CD4-positive, alpha-beta T cell treated with Interleukin-4 for 4 hours (primary cell): Measurements from ENCODE around the gene PRSS27.

Source experiments
- DNase-seq: peaks from one replicate; pipeline ENCODE4 v3.0.0-alpha.2; 2020

PRSS27 gene

DNA sequence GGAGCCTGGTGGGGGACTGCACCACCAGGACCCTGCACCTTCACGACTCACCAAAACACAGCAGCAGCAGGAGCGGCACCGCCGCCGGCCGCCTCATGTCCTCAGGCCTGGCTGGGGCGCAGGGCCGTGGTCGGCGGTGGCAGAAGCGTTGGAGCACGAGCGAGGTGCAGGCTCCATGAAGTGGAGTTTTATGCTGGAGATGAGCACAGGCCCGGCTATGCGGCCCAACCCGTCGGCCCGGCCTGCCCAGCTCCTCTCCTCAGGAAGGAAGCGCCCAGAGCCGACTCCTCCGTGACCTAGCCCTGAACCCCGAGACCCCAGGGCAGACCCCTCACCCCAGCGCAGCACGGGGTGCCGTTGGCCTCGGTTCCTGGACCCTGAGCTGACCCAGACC is at the start of gene PRSS27:
Gene PRSS27, minus strand, starts transcription at position 161 of the 394 bp plus-strand sequence. Its CDS starts 64 bp downstream, at position 97.
- DNase-seq: no peak

DNA sequence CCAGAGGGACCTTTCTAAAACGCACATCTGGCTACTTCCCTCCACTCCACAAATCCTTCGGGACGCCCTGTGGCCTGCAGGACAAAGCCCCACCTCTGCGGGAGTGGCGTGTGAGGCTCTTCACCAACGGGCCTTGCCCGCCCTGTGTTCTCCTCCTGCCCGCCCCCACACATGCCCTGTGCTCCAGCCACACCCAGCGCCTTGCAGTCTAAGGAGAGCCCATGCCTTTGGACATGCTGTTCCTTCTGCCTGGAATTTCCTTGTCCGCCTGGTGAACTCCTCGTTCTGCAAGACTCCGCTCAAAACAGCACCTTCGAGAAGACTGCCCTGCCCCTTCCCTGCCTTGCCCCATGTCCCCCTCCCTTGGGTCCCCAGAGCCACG is 49.6 kb upstream of the PRSS27 start:
- DNase-seq: no peak

DNA sequence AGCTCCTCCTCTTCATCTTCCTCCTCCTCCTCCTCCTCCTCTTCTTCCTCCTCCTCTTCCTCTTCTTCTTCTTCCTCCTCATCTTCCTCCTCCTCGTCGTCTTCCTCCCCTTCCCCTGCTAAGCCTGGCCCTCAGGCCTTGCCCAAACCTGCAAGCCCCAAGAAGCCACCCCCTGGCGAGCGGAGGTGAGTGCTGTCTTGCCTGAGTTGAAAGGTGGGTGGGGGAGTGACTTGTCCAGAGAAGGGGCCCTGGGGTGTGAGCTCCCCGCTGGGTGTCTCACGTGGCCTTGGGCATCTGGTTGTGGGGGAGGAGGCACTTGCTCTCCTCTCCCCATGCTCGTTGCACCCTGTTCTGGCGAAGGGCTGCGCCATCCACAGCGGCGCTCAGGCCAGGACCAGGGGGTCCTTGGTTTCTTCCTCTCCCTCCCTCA is 49.1 kb upstream of the PRSS27 start:
- DNase-seq: no peak

GRCh38 chr16:2768403-2769089 is 48.5 kb upstream of the PRSS27 start:
- no peak for DNase-seq

DNA sequence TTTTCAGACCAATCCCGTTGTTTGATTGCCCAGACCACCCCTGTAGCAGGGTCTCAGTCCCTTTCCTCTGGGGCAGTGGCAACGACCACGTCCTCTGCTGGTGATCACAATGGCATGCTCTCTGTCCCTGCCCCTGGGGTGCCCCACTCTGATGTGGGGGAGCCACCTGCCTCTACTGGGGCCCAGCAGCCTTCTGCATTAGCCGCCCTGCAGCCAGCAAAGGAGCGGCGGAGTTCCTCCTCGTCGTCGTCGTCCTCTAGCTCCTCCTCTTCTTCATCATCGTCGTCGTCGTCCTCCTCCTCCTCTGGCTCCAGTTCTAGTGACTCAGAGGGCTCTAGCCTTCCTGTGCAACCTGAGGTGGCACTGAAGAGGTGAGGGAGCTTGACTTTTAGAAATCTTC is 47.9 kb upstream of the PRSS27 start:
- DNase-seq: no peak

- no peak for DNase-seq
Observed at GRCh38 chr16:2767140-2767731, 47.2 kb upstream of the PRSS27 start.

DNA sequence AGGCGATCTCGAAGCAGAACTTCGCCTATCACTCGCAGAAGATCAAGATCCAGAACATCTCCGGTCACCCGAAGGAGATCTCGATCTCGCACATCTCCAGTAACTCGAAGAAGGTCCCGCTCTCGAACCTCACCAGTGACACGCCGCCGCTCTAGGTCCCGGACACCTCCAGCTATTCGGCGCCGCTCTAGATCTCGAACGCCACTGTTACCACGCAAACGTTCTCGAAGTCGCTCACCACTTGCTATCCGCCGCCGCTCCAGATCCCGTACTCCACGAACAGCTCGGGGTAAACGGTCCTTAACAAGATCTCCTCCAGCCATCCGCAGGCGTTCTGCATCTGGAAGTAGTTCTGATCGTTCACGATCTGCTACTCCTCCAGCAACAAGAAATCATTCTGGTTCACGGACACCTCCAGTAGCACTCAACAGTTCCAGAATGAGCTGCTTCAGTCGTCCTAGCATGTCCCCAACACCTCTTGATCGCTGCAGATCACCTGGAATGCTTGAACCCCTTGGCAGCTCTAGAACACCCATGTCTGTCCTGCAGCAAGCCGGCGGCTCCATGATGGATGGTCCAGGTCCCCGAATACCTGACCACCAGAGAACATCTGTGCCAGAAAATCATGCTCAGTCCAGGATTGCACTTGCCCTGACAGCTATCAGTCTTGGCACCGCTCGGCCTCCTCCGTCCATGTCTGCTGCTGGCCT is 46.6 kb upstream of the PRSS27 start:
- DNase-seq: no peak

DNA sequence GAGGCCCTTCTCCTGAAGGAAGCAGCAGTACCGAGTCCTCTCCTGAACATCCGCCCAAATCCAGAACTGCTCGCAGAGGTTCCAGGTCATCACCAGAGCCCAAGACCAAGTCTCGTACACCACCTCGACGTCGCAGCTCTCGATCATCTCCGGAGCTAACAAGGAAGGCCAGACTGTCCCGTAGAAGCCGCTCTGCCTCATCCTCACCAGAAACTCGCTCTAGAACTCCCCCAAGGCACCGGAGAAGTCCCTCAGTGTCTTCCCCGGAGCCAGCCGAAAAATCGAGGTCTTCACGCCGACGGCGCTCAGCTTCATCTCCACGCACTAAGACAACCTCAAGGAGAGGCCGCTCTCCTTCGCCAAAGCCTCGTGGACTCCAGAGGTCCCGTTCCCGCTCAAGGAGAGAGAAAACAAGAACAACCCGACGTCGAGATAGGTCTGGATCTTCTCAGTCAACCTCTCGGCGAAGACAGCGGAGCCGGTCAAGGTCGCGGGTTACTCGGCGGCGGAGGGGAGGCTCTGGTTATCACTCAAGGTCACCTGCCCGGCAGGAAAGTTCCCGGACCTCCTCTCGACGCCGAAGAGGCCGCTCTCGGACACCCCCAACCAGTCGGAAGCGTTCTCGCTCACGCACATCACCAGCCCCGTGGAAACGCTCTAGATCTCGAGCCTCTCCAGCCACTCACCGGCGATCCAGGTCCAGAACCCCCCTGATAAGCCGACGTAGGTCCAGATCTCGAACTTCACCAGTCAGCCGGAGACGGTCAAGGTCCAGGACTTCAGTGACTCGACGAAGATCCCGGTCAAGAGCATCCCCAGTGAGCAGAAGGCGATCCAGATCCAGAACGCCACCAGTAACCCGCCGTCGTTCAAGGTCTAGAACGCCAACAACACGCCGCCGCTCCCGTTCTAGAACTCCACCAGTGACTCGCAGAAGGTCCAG is 45.7 kb upstream of the PRSS27 start:
- DNase-seq: no peak

- no peak for DNase-seq
Observed at GRCh38 chr16:2764718-2765117, 44.7 kb upstream of the PRSS27 start.

- DNase-seq: no peak
Observed at GRCh38 chr16:2763173-2763572, 43.1 kb upstream of the PRSS27 start.

- DNase-seq: no peak
Observed at GRCh38 chr16:2762711-2763110, 42.7 kb upstream of the PRSS27 start.

DNA sequence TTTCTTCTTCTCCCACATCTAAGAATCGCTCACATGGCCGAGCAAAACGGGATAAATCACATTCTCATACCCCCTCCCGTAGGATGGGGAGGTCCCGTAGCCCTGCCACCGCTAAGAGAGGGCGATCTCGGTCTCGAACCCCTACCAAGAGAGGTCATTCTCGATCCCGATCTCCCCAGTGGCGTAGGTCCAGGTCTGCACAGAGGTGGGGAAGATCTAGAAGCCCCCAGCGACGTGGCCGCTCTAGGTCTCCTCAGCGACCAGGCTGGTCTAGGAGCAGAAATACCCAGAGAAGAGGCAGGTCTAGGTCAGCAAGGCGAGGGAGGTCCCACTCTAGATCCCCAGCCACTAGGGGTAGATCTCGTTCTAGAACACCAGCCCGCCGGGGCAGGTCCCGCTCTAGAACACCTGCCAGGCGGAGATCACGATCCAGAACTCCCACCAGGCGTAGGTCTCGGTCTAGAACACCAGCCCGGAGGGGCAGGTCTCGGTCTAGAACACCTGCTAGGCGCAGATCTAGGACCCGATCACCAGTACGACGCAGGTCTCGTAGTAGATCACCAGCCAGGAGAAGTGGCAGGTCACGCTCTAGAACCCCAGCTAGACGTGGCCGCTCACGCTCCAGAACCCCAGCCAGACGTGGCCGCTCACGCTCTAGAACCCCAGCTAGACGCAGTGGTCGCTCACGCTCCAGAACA is 42.0 kb upstream of the PRSS27 start:
- DNase-seq: no peak

DNA sequence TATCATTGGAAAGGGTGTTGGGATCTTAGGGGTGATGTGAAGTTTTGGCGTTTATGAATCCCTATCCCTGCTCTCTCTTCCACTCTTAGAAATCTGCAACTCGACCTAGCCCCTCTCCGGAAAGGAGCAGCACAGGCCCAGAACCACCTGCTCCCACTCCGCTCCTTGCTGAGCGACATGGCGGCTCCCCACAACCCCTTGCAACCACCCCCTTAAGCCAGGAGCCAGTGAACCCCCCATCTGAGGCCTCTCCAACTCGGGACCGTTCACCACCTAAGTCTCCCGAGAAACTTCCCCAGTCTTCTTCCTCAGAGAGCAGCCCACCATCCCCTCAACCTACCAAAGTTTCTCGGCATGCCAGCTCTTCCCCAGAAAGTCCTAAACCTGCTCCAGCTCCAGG is 41.4 kb upstream of the PRSS27 start:
- no peak for DNase-seq

DNA sequence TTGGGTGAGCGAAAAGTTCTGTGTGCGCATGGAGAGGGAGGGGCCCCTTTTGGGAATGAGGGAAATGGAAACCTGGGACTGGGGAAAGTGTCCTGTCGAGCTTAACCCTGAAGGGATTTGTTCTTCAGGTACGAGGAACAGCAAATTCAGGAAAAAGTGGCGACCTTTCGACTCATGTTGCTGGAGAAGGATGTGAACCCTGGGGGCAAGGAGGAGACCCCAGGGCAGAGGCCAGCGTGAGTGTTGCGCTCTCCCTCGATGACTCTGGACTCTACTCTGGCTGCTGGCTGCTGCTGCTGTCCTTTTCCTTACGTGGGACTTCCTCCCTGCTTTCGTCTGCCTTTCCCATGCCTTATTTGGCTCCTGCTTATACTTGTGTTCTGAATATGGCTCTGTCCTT is 37.3 kb upstream of the PRSS27 start:
- DNase-seq: no peak

- DNase-seq: no peak
Observed at GRCh38 chr16:2756288-2757015, 36.4 kb upstream of the PRSS27 start.

GRCh38 chr16:2755158-2755557 is 35.1 kb upstream of the PRSS27 start:
- no peak for DNase-seq

- no peak for DNase-seq
Observed at GRCh38 chr16:2753733-2754020, 33.7 kb upstream of the PRSS27 start.

- peak; percentile 55 for DNase-seq
Observed at GRCh38 chr16:2752850-2753732, 33.1 kb upstream of the PRSS27 start.

GRCh38 chr16:2752035-2752849 is 32.2 kb upstream of the PRSS27 start, which contains the start of gene SRRM2:
SRRM2 (plus strand) TSS chr16:2752638; CDS start chr16:2756365, 3,727 bp downstream.
- DNase-seq: peak; percentile 95

DNA sequence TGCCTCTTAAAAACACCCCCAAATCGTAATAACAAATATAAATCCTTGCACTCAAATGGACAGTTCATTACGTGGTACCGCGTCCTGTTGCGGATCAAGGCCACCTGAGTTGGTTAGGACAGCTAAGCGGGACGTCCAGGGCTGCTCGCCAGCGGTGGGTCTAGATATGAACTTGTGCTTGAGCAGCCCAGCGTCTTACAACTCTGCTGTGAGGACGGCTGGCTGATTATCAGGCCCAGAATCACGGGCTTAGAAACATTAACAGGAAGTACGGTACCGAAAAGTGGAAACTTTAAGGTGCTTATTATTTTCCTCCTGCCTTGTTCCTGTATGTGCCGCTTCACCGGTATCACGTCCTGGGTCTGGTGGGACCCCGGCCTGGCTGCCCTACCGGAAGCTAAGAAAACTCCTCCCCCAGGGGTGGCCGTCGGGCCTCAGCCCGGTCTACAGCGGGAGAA is 31.6 kb upstream of the PRSS27 start:
- no peak for DNase-seq
